Cerebellar nuclear complex (tissue), 1 donor: ENCODE results near the gene KCNG4.
A peak's percentile ranks its signal among the peaks of the same experiment; 100 is the strongest.
"Not testable (repeated sequence)": the region's sequence is repeated elsewhere in the genome, so short reads cannot be mapped to it uniquely, and the experiment has no call there.

Experiments used
- DNase-seq, 2 experiments: peaks; one replicate each; lab custom pipeline; 2025; lab: John Stamatoyannopoulos, UW

Gene KCNG4

GRCh38 chr16:84205976-84206691, 33.7 kb downstream of the KCNG4 start:
- no peak for DNase-seq

- DNase-seq = not testable (repeated sequence)
Observed at GRCh38 chr16:84205123-84205522, 34.7 kb downstream of the KCNG4 start.

- DNase-seq = not testable (repeated sequence)
Observed at GRCh38 chr16:84204551-84204950, 35.3 kb downstream of the KCNG4 start.

GRCh38 chr16:84199861-84200260, 40.0 kb downstream of the KCNG4 start:
- no peak for DNase-seq

DNA sequence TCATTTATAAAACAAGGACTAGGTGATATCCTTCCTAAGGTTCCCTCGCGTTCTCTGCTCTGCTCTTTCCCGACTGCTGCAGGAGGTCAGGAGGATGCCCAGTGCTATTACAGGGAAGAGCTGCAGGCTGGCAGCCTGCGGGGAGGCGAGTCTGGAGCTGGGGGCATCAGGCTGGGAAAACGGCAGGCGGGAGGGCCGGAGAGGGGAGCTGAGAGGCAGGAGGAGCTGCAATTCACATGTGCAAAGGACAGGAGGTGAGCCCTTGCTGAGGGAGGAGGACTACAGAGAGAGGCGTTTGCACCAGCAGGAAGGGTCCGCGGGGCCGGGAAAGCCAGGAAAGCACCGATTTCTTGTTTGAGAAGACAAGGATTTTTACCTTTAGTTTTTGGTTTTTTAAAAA, 40.7 kb downstream of the KCNG4 start:
- no peak for DNase-seq

DNA sequence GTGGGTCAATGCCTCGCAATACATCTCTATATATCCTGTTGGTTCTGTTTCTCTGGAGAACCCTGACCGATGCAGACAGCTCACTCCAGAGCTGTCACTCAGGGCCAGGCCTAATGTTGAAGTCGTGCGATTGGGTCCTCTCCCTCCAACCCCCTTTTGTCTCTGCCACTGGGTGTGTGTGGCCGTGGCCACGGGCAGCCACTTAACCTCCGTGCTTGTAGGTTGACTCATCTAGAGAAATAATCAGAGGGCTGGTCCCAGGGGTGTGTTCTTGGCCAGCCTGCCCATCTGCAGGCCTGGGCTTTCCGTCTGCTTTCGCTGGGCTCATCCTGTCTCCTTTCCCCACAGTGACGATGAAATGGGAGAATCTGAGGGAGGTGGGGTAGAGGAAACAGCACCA, 41.4 kb downstream of the KCNG4 start:
- no peak for DNase-seq

GRCh38 chr16:84197466-84198128, 42.2 kb downstream of the KCNG4 start:
- DNase-seq = no peak

GRCh38 chr16:84196727-84197394, 43.0 kb downstream of the KCNG4 start:
- no peak for DNase-seq

GRCh38 chr16:84196101-84196500, 43.7 kb downstream of the KCNG4 start:
- no peak for DNase-seq

DNA sequence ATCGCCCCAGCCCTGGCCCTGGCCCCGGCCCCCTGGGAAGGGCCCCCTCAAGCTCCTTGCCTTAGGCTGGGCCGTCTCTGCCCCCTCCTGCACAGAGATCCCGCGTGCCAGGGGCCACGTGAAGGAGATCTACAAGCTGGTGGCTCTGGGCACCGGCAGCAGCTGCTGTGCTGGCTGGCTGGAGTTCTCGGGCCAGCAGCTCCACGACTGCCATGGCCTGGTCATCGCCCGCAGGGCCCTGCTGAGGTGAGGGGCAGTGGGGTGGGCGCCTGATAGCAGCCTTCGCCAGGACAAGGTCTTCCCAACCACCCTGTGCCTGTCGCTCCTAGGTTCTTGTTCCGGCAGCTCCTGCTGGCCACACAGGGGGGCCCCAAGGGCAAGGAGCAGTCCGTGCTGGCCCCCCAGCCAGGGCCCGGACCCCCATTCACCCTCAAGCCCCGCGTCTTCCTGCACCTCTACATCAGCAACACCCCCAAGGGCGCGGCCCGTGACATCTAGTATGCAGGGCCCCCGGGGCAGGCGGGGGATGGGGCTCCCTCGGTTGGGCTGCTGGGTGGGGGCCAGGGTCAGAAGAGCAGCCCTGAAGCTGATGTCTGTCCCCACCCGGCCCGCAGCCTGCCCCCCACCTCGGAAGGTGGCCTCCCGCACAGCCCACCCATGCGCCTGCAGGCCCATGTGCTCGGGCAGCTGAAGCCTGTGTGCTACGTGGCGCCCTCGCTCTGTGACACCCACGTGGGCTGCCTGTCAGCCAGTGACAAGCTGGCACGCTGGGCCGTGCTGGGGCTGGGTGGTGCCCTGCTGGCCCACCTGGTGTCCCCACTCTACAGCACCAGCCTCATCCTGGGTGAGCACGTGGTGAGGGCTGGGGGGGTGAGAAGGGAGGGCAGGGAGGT, 44.4 kb downstream of the KCNG4 start:
- DNase-seq = no peak

- DNase-seq = no peak
Observed at GRCh38 chr16:84194470-84195200, 45.2 kb downstream of the KCNG4 start.

GRCh38 chr16:84194018-84194417, 45.8 kb downstream of the KCNG4 start:
- DNase-seq = no peak

GRCh38 chr16:84193480-84193879, 46.3 kb downstream of the KCNG4 start:
- no peak for DNase-seq

DNA sequence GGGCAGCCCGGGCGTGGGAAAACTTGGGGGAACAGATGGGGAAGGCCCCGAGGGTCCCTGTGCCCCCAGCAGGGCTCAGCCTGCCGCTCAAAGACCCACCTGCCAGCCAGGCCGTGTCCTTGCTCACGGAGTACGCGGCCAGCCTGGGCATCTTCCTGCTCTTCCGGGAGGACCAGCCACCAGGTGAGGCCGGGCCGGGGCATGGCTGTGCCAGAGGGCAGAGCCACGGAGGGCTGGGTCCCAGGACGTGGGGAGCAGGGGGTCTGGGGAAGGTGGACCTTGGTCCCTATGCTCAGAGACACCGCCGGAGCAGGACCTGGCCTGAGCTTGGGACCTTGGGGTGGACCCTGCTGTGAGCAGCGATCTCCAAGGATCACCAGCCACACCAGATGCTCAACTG, 48.3 kb downstream of the KCNG4 start:
- DNase-seq = no peak

- no peak for DNase-seq
Observed at GRCh38 chr16:84190731-84191388, 49.0 kb downstream of the KCNG4 start, which contains the start of gene ADAD2. Gene ADAD2 (plus strand): TSS chr16:84191157. CDS start chr16:84191231, 74 bp downstream.

- DNase-seq = peak in 1 of 2 experiments; percentile 40
Observed at GRCh38 chr16:84186685-84187437, 53.0 kb downstream of the KCNG4 start, which contains the start of gene TAF1C. Gene TAF1C (minus strand): TSS chr16:84187057. CDS start chr16:84184988, 2,069 bp downstream.

GRCh38 chr16:84184775-84185174, 55.0 kb downstream of the KCNG4 start:
- no peak for DNase-seq

DNA sequence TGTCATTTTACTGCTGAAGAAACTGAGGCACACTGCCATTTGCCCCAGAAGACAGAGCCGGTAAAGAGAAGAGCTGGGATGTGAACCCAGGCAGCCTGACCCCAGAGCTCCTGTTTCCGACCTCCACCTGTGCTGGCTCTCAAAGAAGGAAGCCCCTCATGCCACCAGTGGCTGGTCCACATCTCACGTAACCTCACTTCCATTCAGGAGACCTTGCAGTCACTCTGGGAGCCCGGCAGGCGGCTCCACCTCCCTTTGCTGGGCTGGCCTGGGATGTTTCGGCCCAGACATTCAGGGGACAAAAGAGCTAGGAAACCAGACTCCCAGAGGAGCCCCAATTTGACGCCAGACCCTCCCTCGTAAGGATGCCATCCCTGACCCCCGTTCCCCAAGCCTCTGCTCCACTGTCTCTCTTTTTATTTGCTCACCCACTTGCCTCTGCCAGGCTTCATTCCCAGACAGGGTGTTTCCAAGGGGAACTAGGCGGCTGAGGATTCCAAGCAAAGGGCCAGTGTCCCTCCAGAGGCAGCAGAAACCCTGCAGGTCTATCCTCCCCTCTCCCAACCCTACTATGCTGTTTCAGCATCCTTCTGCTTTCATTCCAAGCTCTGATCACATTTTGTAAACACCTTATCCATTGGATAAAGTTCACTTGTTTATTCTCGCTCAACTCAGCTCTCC, 55.8 kb downstream of the KCNG4 start:
- no peak for DNase-seq

DNA sequence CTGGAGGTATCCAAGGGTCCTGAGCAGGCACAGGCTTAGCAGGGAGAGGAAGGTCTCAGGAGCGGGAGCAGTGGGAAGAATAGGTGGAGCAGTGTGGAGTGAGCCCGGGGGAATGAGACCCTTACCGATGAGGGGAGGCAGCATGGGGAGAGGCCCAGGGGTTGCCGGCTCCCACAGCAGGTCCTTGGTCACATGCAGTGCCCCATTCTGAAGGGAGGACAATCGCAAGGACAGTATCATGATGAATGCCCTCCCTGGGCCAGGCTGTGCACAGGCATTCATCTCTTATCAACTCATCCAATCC, 56.3 kb downstream of the KCNG4 start:
- DNase-seq = no peak
